Measurements from ENCODE around the gene MVP.
"Not testable (repeated sequence)": the region's sequence is repeated elsewhere in the genome, so short reads cannot be mapped to it uniquely, and the experiment has no call there.

MVP gene

DNA sequence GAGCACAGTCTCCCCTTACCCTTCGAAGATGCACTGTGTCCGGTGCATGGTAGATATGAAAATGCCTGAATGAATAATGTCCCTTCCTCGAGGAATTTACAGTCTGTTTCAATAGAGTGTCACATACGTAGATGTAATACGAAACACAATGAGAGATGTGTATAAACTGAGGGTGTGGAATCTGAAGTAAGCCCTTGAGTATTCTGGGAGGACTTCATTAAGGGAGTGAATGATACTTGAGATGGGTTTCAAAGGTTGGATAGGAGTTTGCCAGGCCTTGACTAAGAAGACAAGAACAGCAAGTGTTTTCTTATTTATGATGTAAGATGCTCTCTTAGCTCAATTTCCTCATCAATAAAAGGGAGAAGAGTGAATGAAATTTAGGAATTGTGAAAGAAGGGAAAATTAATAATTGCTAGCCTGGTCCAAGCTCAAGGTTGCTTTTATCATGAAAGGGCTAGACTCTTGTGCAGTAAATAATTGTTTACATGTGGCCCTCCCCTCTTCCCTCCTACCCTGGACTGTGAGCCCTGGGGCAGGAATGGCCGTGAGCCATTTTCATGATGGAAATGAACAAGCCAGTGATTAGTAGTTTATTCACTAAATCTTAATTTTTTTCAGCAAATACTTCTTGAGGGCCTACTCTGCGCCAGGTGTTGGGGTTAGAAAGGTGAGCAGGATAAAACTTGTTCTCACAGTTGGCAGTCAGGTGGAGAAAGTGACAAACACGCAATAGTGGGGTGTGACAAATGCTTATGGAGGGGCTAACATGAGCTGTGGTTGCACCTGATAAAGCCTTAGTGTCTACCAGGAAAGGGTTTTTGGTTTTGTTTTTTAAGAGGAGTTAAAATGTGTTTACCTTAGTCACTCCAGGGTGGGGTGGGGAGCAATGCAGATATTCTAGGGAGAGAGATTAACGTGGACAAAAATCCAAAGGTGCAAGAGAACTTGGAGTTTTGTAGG is 28.1 kb upstream of the MVP start:
- H3K9me3 ChIP-seq (ENCODE audit: severe bottlenecking): no peaks in the 10 kb centered on the region
- peak overlapping the region; percentile 91 for H3K4me3 ChIP-seq (ENCODE audit: low read depth, low read length)
- no peak for DNase-seq
- TF ChIP-seq, protein P1, sequence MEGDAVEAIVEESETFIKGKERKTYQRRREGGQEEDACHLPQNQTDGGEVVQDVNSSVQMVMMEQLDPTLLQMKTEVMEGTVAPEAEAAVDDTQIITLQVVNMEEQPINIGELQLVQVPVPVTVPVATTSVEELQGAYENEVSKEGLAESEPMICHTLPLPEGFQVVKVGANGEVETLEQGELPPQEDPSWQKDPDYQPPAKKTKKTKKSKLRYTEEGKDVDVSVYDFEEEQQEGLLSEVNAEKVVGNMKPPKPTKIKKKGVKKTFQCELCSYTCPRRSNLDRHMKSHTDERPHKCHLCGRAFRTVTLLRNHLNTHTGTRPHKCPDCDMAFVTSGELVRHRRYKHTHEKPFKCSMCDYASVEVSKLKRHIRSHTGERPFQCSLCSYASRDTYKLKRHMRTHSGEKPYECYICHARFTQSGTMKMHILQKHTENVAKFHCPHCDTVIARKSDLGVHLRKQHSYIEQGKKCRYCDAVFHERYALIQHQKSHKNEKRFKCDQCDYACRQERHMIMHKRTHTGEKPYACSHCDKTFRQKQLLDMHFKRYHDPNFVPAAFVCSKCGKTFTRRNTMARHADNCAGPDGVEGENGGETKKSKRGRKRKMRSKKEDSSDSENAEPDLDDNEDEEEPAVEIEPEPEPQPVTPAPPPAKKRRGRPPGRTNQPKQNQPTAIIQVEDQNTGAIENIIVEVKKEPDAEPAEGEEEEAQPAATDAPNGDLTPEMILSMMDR (IDR thresholded peaks at IDR 0.05; ENCODE audit: low read depth, low read length): no peak
- H3K27me3 ChIP-seq (ENCODE audit: insufficient read depth, low read depth, severe bottlenecking): no peaks in the 10 kb centered on the region
- peaks cover 57% of the 10 kb centered on the region for H3K36me3 ChIP-seq
- peak overlapping the region; percentile 97; the same call in 1 of the 2 replicates for H3K27ac ChIP-seq

DNA sequence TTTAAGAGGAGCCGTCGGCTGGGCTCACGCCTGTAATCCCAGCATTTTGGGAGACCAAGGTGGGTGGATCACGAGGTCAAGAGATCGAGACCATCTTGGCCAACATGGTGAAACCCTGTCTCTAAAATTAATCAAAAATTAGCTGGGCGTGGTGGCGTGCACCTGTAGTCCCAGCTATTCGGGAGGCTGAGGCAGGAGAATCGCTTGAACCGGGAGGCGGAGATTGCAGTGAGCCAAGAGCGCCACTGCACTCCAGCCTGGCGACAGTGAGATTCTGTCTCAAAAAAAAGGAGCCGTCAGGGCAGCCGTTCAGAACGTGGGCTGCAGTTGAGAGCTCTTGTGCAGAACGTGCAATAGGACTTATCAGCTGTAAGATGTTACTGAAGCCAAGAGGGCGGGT is 27.1 kb upstream of the MVP start:
- H3K9me3 ChIP-seq (ENCODE audit: severe bottlenecking); H3K4me3 ChIP-seq (ENCODE audit: low read depth, low read length); H3K27ac ChIP-seq; DNase-seq; H3K27me3 ChIP-seq (ENCODE audit: insufficient read depth, low read depth, severe bottlenecking): not testable (repeated sequence)
- peaks cover 67% of the 10 kb centered on the region for H3K36me3 ChIP-seq

DNA sequence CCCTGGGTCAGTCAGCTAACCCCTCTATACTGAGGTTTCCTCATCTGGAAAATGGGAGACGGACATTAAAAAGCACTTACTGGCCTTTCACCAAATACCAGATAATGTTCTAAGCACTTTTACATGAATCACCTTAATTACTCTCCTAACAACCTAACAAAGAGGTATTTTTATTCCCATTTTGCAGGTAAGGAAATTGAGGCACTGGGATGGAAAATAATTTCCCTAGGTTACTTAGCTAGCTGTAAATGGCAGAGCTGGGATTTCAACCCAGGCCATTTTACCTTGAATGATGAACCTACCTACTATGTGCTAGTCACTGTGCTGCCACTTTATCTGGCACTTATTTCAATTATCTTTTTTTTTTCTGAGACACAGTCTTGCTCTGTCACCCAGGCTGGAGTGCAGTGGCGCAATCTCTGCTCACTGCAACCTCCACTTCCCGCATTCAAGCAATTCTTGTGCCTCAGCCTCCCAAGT is 26.0 kb upstream of the MVP start:
- TF ChIP-seq, protein P1 (IDR thresholded peaks at IDR 0.05; ENCODE audit: low read depth, low read length): no peak
- Histone ChIP-seq H3K27me3 (ENCODE audit: insufficient read depth, low read depth, severe bottlenecking) (no peaks in the 10 kb centered on the region), H3K4me3 (ENCODE audit: low read depth, low read length) (no peak overlapping the region), H3K27ac (no peak overlapping the region), H3K36me3 (peaks cover 79% of the 10 kb centered on the region), H3K9me3 (ENCODE audit: severe bottlenecking) (no peaks in the 10 kb centered on the region)
- no peak for DNase-seq

- H3K27me3 ChIP-seq (ENCODE audit: insufficient read depth, low read depth, severe bottlenecking): no peaks in the 10 kb centered on the region
- H3K27ac ChIP-seq: peak overlapping the region; percentile 94
- TF ChIP-seq, protein P1 (IDR thresholded peaks at IDR 0.05; ENCODE audit: low read depth, low read length): no peak
- H3K36me3 ChIP-seq: peaks cover 77% of the 10 kb centered on the region
- no peaks in the 10 kb centered on the region for H3K9me3 ChIP-seq (ENCODE audit: severe bottlenecking)
- no peak overlapping the region for H3K4me3 ChIP-seq (ENCODE audit: low read depth, low read length)
- DNase-seq: no peak
These were observed 17.8 kb upstream of the MVP start for GRCh38 chr16:29802416-29802935.

DNA sequence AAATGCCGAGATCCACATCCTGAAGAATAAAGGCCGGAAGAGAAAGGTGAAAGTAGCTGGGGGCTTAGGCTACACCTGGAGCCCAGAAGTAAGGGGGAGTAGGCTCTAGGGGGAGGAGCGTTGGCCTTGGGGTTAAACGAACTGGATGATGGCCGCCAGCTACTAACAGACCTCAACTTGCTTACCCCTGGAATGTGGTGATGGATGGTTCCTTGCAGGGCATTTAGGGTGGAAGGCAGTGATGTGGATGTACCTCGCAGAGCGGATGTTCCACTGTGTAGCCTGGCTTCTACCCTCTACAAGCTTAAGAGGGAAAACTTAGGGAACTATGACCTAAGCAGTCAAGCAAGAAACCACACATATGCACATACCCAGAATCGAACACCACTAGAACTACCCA is 16.2 kb upstream of the MVP start:
- TF ChIP-seq, protein P1 (IDR thresholded peaks at IDR 0.05; ENCODE audit: low read depth, low read length): no peak
- Histone ChIP-seq H3K4me3 (ENCODE audit: low read depth, low read length) (no peak overlapping the region), H3K27me3 (ENCODE audit: insufficient read depth, low read depth, severe bottlenecking) (no peaks in the 10 kb centered on the region), H3K36me3 (peaks cover 77% of the 10 kb centered on the region), H3K9me3 (ENCODE audit: severe bottlenecking) (no peaks in the 10 kb centered on the region), H3K27ac (peak overlapping the region; percentile 94)
- DNase-seq: no peak

GRCh38 chr16:29804455-29805231 is 15.6 kb upstream of the MVP start:
- TF ChIP-seq, protein P1 (IDR thresholded peaks at IDR 0.05; ENCODE audit: low read depth, low read length): no peak
- peak overlapping the region; percentile 73 for H3K4me3 ChIP-seq (ENCODE audit: low read depth, low read length)
- peak; percentile 57 for DNase-seq
- no peaks in the 10 kb centered on the region for H3K27me3 ChIP-seq (ENCODE audit: insufficient read depth, low read depth, severe bottlenecking)
- H3K9me3 ChIP-seq (ENCODE audit: severe bottlenecking): no peaks in the 10 kb centered on the region
- H3K27ac ChIP-seq: peak overlapping the region; percentile 94
- peaks cover 75% of the 10 kb centered on the region for H3K36me3 ChIP-seq
